Upper lobe of left lung (tissue), 4 donors: ENCODE data around the gene CYP2U1.
"Not testable (repeated sequence)": the region's sequence is repeated elsewhere in the genome, so short reads cannot be mapped to it uniquely, and the experiment has no call there.

Source experiments
- CTCF ChIP-seq, 6 experiments: fragments of 450-650 bp in 4 of 6; fragments of 200-600 bp in 2 of 6; sonication (generic) in 2 of 6; IDR thresholded peaks; one replicate each; pipeline ENCODE4 v1.5.1; 2016 to 2019; ENCODE audit warnings: antibody characterized with exemption in 6 of 6
- POLR2A ChIP-seq, 4 donors: fragments of 450-650 bp; IDR thresholded peaks; one replicate each; pipeline ENCODE4 v1.5.1; 2016 to 2017; ENCODE audit warnings: antibody characterized with exemption in 4 of 4, mild to moderate bottlenecking in 2 of 4
- POLR2AphosphoS5 ChIP-seq, 2 donors: sonication (generic); formaldehyde crosslinking; IDR thresholded peaks; one replicate each; pipeline ENCODE4 v1.5.1; 2017; ENCODE audit warnings: antibody characterized with exemption in 2 of 2

GRCh38 chr4:107925713-107926112, 5.6 kb upstream of the CYP2U1 start:
- not testable (repeated sequence) for TF ChIP-seq POLR2A, CTCF, POLR2AphosphoS5 (IDR thresholded peaks at IDR 0.05)
